Thyroid gland (tissue), 4 donors: ENCODE results near the gene MSMP.

Source experiments
- CTCF ChIP-seq, 6 experiments: fragments of 200-600 bp in 3 of 6; fragments of 450-650 bp in 3 of 6; sonication (generic) in 3 of 6; IDR thresholded peaks; one replicate each; pipeline ENCODE4 v1.5.1; 2016 to 2019; ENCODE audit warnings: antibody characterized with exemption in 6 of 6, mild to moderate bottlenecking in 2 of 6, inconsistent platforms in 1 of 6, moderate library complexity in 1 of 6
- POLR2A ChIP-seq, 2 donors: fragments of 450-650 bp; IDR thresholded peaks; one replicate each; pipeline ENCODE4 v1.6.1; 2017; ENCODE audit warnings: antibody characterized with exemption in 2 of 2, mild to moderate bottlenecking in 2 of 2, moderate library complexity in 1 of 2

DNA sequence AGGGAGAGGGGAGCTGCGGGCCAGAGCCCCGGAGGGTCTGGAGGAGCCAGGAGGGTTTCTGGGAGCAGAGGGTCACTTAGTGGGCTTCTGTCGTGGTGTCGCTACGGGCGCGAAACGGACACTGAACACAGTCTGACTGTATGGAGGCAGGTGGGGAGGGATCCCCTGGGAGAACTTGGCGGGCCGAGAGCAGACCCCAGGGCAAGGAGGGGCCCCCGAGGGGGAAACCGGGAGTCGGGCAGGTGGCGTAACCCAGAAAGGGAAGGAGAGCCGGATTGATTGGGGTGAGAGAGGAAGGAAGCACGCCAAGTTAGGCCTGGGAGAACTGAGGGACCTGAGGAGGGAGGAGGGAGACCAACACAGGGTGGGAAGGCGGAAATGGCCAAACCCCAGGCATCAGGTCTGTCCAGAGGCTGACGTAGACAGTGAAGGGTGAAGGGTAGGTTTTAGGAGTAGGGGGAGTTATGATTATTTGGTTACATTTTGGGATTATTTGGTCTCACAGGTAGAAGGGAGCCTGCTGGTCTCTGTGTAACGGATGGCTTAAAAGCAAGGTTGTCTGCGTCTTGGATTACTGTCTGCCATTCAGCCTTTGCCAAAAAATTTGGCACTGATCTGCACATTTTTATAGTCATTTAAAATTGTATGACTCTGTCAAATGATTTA lies 3.3 kb upstream of the MSMP start:
- TF ChIP-seq CTCF (IDR thresholded peaks at IDR 0.05) (no peak), POLR2A (IDR thresholded peaks at IDR 0.05) (no peak)
